Cardiac ventricle fibroblast (primary cell): Measurements from ENCODE around the gene ATP8B4. TPM values are rescaled to one million over a fixed set of nuclear protein-coding genes. Genes with fewer than 3 reads are reported as not detected.

Experiments
- total RNA-seq: library from RNA; depleted of rRNA; stranded (reverse); fragments of >200 nt; gene quantifications from 2 replicates; pipeline ENCODE4 v1.2.3, GENCODE V29; 2015

The ATP8B4 gene, protein sequence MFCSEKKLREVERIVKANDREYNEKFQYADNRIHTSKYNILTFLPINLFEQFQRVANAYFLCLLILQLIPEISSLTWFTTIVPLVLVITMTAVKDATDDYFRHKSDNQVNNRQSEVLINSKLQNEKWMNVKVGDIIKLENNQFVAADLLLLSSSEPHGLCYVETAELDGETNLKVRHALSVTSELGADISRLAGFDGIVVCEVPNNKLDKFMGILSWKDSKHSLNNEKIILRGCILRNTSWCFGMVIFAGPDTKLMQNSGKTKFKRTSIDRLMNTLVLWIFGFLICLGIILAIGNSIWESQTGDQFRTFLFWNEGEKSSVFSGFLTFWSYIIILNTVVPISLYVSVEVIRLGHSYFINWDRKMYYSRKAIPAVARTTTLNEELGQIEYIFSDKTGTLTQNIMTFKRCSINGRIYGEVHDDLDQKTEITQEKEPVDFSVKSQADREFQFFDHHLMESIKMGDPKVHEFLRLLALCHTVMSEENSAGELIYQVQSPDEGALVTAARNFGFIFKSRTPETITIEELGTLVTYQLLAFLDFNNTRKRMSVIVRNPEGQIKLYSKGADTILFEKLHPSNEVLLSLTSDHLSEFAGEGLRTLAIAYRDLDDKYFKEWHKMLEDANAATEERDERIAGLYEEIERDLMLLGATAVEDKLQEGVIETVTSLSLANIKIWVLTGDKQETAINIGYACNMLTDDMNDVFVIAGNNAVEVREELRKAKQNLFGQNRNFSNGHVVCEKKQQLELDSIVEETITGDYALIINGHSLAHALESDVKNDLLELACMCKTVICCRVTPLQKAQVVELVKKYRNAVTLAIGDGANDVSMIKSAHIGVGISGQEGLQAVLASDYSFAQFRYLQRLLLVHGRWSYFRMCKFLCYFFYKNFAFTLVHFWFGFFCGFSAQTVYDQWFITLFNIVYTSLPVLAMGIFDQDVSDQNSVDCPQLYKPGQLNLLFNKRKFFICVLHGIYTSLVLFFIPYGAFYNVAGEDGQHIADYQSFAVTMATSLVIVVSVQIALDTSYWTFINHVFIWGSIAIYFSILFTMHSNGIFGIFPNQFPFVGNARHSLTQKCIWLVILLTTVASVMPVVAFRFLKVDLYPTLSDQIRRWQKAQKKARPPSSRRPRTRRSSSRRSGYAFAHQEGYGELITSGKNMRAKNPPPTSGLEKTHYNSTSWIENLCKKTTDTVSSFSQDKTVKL
- 1.4 and 1.8 TPM in 2 replicates for total RNA-seq

DNA sequence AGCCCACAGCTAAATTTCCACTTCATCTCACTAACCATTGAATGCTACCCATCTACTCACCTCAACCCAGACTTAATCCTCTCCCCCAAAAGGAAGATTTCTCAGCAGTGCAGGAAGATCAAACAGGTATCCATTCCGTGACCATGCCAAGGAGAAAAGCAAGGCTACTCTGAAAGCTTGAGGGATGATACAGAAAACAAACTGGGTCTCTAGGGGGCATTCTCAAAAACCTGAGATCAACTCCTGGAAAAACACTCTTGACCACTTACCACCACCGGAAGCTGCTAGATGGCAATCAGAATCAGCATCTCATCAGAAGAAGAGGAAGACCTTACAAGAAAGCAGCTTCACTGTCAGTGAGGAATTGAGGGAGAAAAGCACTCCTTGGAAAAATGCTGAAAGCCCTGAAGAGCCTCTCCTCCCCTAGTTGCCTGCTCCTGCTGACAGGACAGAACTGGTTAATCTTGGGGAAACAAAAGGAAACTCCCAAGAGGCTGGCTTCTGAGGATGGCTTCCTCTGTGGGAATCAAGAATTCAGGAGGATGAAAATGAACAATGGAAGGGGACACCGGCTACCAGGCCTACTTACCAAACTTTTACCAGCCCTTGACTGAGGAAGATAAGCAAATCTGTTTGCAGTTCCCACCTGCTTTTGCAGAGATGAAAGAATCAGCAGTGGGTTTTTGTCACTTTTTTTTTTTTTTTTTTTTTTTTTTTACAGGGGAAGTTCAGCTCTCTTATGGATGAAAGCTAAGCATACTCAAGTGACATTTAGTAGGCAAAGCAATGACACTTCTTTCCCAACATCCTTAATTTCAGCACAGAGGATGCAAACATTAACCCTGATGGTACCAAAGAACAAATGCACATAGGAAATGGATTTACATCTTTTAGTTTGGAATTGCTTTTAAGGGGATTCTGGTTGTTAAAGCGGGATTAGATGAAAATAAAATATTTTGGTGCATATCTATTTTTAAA, at the start of gene ATP8B4:
Gene ATP8B4 (minus strand): TSS at position 171 of the 978 bp plus-strand sequence. CDS start 12,267 bp downstream, outside the sequence.

Other genes with a start within 250 kb of the ATP8B4 start
- gene SLC27A2, start 63.0 kb upstream of the ATP8B4 start, total RNA-seq = 0.06 TPM in 1 of 2 replicates, not detected in the other
- not detected in 2 replicates for gene HDC, start 146.5 kb upstream of the ATP8B4 start, total RNA-seq
- gene GABPB1, start 236.0 kb upstream of the ATP8B4 start, total RNA-seq = 12.7 and 13.1 TPM in 2 replicates